Naive thymus-derived CD8-positive, alpha-beta T cell (primary cell): ENCODE data around the gene FAM114A2. TPM values are rescaled to one million over a fixed set of nuclear protein-coding genes. Genes with fewer than 3 reads are reported as not detected.

Experiments used
- ATAC-seq, 2 donors: fragments of 150-1000 bp; cut with Tn5 transposase in 1 of 2; sonication (Bioruptor Pico), chemical (Tn5 transposase) in 1 of 2; 1 replicate in 1 of 2; 2 replicates in 1 of 2; pipeline ENCODE4 v1.10.0; 2021; ENCODE audit warnings: mild to moderate bottlenecking in 2 of 2, moderate library complexity in 2 of 2
- POLR2A ChIA-PET: fragments of 350-600 bp; sonication (Branson Sonifier 250); formaldehyde crosslinking; loops from one replicate; lab custom pipeline; 2021; ENCODE audit warnings: antibody characterized with exemption; lab: Charles Lee
- DNase-seq, 10 donors: peaks; one replicate each; pipeline versions ENCODE4 v3.0.0 to v3.0.0-alpha.2; 2020 to 2022
- H3K27ac Mint-ChIP-seq, 10 donors: one replicate each; pipeline ENCODE4 v1.8.0; 2020 to 2022; ENCODE audit warnings: mild to moderate bottlenecking in 10 of 10, mixed read lengths in 10 of 10, moderate library complexity in 4 of 10, inconsistent platforms in 1 of 10
- H3K27me3 Mint-ChIP-seq, 5 donors: one replicate each; pipeline ENCODE4 v1.8.0; 2021 to 2022; ENCODE audit warnings: mixed read lengths in 5 of 5
- H3K36me3 Mint-ChIP-seq, 3 donors: one replicate each; pipeline ENCODE4 v1.8.0; 2020 to 2022; ENCODE audit warnings: mixed read lengths in 3 of 3, mild to moderate bottlenecking in 2 of 3, inconsistent platforms in 1 of 3
- H3K4me1 Mint-ChIP-seq, 4 donors: one replicate each; pipeline ENCODE4 v1.8.0; 2021 to 2022; ENCODE audit warnings: mixed read lengths in 4 of 4
- H3K4me3 Mint-ChIP-seq, 10 donors: one replicate each; pipeline ENCODE4 v1.8.0; 2020 to 2022; ENCODE audit warnings: mild to moderate bottlenecking in 10 of 10, mixed read lengths in 10 of 10, moderate library complexity in 6 of 10, inconsistent platforms in 1 of 10
- H3K9me3 Mint-ChIP-seq, 9 donors: one replicate each; pipeline ENCODE4 v1.8.0; 2020 to 2022; ENCODE audit warnings: mixed read lengths in 9 of 9, mild to moderate bottlenecking in 3 of 9, inconsistent platforms in 1 of 9, moderate library complexity in 1 of 9
- polyA plus RNA-seq, 3 donors: library from polyadenylated mRNA; unstranded; fragments of 300-500 nt; fragmentation: Illumina TruSeq; gene quantifications; one replicate each; pipeline ENCODE4 v1.2.3, GENCODE V29; 2021
- total RNA-seq, 8 experiments: library from RNA in 2 of 8; stranded (reverse) in 2 of 8; gene quantifications; one replicate each; pipeline ENCODE4 v1.2.3 and lab custom pipeline; 2021 to 2026

FAM114A2 gene
- total and polyA plus RNA-seq, 5 experiments from 2014 or later, result 14.0 to 44.8 (median 21.9) TPM

DNA sequence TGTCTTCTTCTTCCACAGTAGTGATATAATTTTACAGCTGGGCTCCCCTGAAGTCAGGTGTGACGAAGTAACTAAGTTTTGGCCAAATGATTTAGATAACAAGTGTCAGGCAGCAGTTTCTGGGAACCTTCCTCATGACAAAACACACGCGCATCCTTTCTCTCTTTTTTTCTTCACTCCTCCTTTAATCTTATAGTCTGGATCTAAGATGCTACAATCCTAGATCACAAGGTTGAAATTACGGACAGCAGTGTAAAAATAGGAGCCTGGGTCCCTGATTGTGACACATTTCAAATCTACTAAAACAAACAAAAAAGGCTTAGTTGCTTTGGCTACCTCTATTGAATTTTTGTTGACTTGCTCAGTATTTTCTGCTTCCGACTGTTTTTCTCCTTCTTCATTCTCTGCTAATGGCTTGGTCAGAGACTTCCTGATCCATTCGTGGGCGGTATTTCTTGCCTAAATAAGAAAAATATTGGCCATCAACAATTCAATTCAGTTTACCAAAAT, 36.1 kb downstream of the FAM114A2 start:
- ATAC-seq (no peak), DNase-seq (no peak)
- Mint-ChIP-seq H3K27ac (peak overlapping the region in 1 of 10 donors; percentile 45), H3K27me3 (no peaks in the 10 kb centered on the region), H3K36me3 (peaks cover 26 to 69% (median 45%) of the 10 kb centered on the region in 3 donors), H3K9me3 (peaks cover 0 to 2% (median 0%) of the 10 kb centered on the region in 9 donors), H3K4me1 (no peaks in the 10 kb centered on the region), H3K4me3 (no peak overlapping the region)
- POLR2A ChIA-PET, result no interaction called here

DNA sequence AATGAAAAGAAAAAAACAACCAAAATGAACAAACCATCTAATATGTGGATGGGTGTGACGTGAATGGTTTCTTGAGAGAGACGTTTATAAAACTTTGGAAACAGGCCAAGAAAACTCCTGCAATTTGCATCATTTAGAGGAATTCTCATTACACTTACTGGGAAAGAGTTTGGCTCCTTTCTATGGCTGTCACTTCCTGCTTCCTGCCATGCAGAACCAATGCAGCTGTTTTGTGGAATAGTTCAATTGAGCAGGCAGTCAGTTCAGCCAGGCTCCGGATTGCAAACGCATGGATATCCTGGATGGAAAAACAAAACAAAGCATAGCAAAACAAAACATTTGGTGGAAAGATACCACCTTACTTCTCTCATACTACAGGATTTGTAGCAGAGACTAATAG, 36.6 kb downstream of the FAM114A2 start:
- H3K27me3 Mint-ChIP-seq, result no peaks in the 10 kb centered on the region
- H3K4me3 Mint-ChIP-seq, result no peak overlapping the region
- DNase-seq (no peak), ATAC-seq (no peak)
- POLR2A ChIA-PET, result no interaction called here
- H3K27ac Mint-ChIP-seq, result no peak overlapping the region
- peaks cover 30 to 71% (median 50%) of the 10 kb centered on the region in 3 donors for H3K36me3 Mint-ChIP-seq
- H3K9me3 Mint-ChIP-seq, result peaks cover 0 to 2% (median 0%) of the 10 kb centered on the region in 9 donors
- H3K4me1 Mint-ChIP-seq, result no peaks in the 10 kb centered on the region

DNA sequence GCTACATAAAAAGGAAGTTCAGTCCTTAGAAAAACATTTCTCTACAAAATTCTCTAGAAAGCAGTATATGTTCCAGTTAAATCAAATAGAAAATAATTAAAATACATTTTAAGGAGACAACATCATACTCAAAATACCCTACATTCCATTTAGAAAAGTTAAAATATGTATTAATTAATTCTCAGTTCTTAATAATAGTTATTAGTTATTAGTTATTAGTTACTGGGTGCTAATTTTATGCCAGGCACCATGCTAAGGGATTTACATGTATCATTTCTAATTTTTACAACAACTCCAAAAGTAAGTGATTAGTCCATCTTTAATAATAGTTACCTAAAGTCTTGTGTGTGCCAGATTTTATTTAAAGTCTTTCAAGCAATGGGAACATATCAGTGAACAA, 38.0 kb downstream of the FAM114A2 start:
- no peak for ATAC-seq
- H3K27me3 Mint-ChIP-seq, result no peaks in the 10 kb centered on the region
- peaks cover 0 to 2% (median 0%) of the 10 kb centered on the region in 9 donors for H3K9me3 Mint-ChIP-seq
- no peaks in the 10 kb centered on the region for H3K4me1 Mint-ChIP-seq
- no peak overlapping the region for H3K4me3 Mint-ChIP-seq
- no peak for DNase-seq
- POLR2A ChIA-PET, result no interaction called here
- no peak overlapping the region for H3K27ac Mint-ChIP-seq
- H3K36me3 Mint-ChIP-seq, result peaks cover 31 to 78% (median 46%) of the 10 kb centered on the region in 3 donors

DNA sequence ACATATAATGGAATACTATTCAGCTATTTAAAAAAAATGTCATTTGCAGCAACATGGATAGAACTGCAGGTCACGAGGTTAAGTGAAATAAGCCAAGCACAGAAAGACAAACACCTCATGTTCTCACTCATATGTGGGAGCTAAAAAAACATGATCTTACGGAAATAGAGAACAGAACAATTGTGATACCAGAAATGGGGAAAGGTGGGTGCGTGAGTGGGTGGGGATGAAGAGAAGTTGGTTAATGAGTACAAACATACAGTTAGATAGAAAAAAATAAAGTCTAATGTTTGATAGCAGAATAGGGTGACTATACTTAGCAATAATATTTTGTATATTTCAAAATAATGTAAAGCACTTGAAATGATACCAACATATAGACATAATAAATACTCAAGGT, 38.7 kb downstream of the FAM114A2 start:
- DNase-seq (no peak), ATAC-seq (no peak)
- H3K27ac Mint-ChIP-seq, result no peak overlapping the region
- POLR2A ChIA-PET, result no interaction called here
- H3K27me3 Mint-ChIP-seq, result no peaks in the 10 kb centered on the region
- H3K4me1 Mint-ChIP-seq, result no peaks in the 10 kb centered on the region
- H3K9me3 Mint-ChIP-seq, result peaks cover 0 to 2% (median 0%) of the 10 kb centered on the region in 9 donors
- no peak overlapping the region for H3K4me3 Mint-ChIP-seq
- H3K36me3 Mint-ChIP-seq, result peaks cover 31 to 80% (median 47%) of the 10 kb centered on the region in 3 donors

DNA sequence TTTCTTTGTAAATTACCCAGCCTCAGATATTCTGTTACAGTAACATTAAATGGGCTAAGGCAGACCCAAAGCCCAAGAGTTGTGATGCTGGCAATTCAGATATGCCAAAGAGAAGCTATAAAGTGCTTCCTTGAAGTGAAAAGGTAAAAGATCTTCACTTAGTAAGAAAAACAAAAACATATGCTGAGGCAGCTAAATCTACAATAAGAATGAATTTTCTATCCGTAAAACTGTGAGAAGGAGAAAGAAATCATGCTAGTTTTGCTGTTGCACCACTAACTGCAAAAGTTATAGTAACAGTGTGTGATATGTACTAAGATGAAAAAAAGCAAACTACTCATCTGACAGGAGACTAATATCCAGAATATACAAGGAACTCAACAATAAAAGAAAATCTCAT, 39.9 kb downstream of the FAM114A2 start:
- Mint-ChIP-seq H3K4me3 (no peak overlapping the region), H3K4me1 (no peaks in the 10 kb centered on the region), H3K9me3 (peaks cover 0 to 2% (median 0%) of the 10 kb centered on the region in 9 donors), H3K27ac (no peak overlapping the region), H3K36me3 (peaks cover 31 to 82% (median 47%) of the 10 kb centered on the region in 3 donors), H3K27me3 (no peaks in the 10 kb centered on the region)
- DNase-seq (no peak), ATAC-seq (no peak)
- POLR2A ChIA-PET, result no interaction called here

DNA sequence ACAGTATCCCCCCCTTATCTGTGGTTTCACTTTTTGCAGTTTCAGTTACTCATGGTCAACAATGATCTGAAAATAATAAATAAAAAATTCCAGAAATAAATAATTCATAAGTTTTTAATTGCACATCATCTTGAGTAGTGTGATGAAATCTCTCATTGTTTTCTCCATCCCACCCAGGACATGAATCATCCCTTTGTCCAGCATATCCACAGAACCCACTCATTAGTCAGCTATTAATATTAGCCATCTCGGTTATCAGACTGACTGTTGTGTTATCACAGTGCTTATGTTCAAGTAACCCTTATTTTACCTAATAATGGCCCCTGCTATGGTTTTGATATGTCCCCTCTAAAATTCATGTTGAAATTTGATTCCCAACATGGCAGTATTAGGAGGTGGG, 40.7 kb downstream of the FAM114A2 start:
- Mint-ChIP-seq H3K36me3 (peaks cover 31 to 85% (median 49%) of the 10 kb centered on the region in 3 donors), H3K4me3 (no peak overlapping the region), H3K9me3 (peaks cover 0 to 2% (median 0%) of the 10 kb centered on the region in 9 donors), H3K27ac (no peak overlapping the region), H3K4me1 (no peaks in the 10 kb centered on the region), H3K27me3 (no peaks in the 10 kb centered on the region)
- no peak for ATAC-seq
- POLR2A ChIA-PET, result no interaction called here
- DNase-seq, result no peak

DNA sequence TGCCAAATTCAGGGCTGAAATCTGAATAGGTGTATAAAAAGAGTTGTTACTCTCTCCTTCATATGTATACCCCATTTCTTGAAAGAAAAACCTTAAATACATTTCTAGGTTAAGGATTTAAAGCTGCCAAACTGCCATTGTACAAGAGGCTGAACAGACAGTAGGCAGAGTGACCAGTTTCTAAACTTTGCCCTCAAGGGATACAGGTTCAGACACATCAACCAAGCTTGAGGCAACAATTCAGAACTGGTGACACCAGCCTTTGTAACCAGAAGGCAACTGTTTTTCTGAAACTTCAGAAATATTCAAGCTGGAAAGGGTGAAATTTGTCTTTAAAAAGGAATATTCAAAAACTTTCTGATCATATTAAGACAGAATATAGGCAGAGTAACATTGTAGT, 47.5 kb downstream of the FAM114A2 start:
- DNase-seq, result no peak
- no peaks in the 10 kb centered on the region for H3K27me3 Mint-ChIP-seq
- ATAC-seq, result no peak
- POLR2A ChIA-PET, result no interaction called here
- H3K4me1 Mint-ChIP-seq, result no peaks in the 10 kb centered on the region
- no peak overlapping the region for H3K4me3 Mint-ChIP-seq
- no peaks in the 10 kb centered on the region for H3K9me3 Mint-ChIP-seq
- no peak overlapping the region for H3K27ac Mint-ChIP-seq
- H3K36me3 Mint-ChIP-seq, result peaks cover 0 to 49% (median 22%) of the 10 kb centered on the region in 3 donors

DNA sequence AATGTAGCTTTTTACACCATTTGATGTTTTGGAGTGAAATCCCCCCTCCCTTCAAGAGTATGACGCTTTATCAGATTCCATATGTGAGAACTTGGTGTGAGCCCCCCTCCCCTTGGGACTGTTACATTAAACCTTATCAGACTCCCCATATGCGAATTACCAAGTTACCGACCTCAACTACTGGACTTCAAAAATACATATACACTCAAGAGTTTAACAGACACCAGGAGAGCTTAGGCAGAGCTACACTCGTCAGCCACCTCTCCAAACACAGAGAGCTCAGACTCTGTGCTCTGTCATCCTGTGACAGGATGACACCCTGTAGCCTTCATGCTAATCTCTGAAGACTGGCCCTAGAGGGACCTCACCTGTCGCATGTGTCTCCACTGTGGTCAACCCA, 50.2 kb downstream of the FAM114A2 start:
- no peak for ATAC-seq
- no peak for DNase-seq
- Mint-ChIP-seq H3K4me1 (no peaks in the 10 kb centered on the region), H3K36me3 (peaks cover 0 to 28% (median 18%) of the 10 kb centered on the region in 3 donors), H3K27me3 (no peaks in the 10 kb centered on the region), H3K4me3 (no peak overlapping the region), H3K9me3 (no peaks in the 10 kb centered on the region), H3K27ac (no peak overlapping the region)
- POLR2A ChIA-PET, result no interaction called here

DNA sequence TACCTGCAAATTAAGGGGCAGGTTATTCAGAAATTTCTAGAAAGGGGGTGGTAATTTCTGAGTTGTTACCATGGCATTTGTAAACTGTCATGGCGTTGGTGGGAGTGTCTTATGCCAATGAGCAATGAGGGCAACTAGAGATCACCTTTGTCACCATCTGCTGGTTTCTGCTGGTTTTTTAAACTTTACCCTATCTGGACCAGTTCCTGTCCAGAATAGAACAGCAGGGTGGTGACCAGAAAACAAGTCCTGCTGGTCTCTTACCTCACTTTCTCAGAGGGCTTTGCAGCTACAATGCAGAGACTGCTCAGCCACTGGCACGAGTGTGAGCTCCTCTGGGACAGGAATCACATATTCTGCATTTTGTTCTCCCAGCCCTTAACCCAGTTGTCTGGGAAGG, 51.4 kb downstream of the FAM114A2 start:
- ATAC-seq, result no peak
- DNase-seq, result no peak
- POLR2A ChIA-PET, result no interaction called here
- Mint-ChIP-seq H3K36me3 (peaks cover 0 to 16% (median 12%) of the 10 kb centered on the region in 3 donors), H3K9me3 (no peaks in the 10 kb centered on the region), H3K4me3 (no peak overlapping the region), H3K27ac (no peak overlapping the region), H3K4me1 (no peaks in the 10 kb centered on the region), H3K27me3 (no peaks in the 10 kb centered on the region)

DNA sequence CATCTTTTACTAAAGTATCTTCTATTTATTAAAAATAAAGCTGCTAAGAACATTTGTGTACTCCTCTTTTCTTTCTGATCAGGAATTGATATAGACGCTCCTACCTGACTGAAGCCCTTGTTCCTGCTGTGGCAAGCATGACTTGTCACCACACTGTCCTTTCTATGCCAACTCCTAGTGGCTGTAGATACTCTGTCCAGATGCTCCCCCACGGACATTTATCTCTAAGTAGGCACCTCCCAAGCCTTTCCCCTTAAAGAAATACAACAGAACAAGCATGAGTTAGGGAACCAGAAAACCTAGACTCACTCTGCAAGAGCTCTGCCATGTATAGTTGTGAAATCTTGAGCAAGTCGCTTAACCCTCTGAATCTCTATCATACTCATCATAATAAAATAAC, 53.2 kb downstream of the FAM114A2 start:
- Mint-ChIP-seq H3K9me3 (no peaks in the 10 kb centered on the region), H3K36me3 (peaks cover 0 to 4% (median 3%) of the 10 kb centered on the region in 3 donors), H3K27ac (no peak overlapping the region), H3K27me3 (no peaks in the 10 kb centered on the region), H3K4me1 (no peaks in the 10 kb centered on the region), H3K4me3 (no peak overlapping the region)
- ATAC-seq (no peak), DNase-seq (no peak)
- POLR2A ChIA-PET, result no interaction called here

DNA sequence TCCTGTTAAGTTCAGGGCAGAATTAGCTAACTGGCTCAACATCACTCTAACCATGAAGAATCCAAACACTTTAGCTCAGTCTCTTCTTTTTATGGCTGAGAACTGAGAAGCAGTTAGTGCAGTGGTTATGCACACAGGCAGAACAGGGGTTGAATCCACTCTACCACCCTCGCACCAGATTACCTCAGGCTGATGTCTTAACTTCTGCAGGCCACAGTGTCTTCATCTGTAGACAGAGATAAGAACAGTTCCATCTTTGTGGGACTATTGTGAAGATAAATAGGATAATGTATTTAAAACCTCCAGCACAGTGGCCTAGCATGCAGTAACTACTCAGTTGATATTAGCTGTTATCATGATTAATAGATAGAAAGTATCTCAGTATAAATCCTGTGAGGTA, 54.8 kb downstream of the FAM114A2 start:
- H3K4me1 Mint-ChIP-seq, result no peaks in the 10 kb centered on the region
- H3K27me3 Mint-ChIP-seq, result no peaks in the 10 kb centered on the region
- DNase-seq (no peak), ATAC-seq (no peak)
- H3K27ac Mint-ChIP-seq, result peak overlapping the region in 2 of 10 donors; percentile 20
- no peak overlapping the region for H3K4me3 Mint-ChIP-seq
- no peaks in the 10 kb centered on the region for H3K9me3 Mint-ChIP-seq
- peaks cover 0 to 2% (median 0%) of the 10 kb centered on the region in 3 donors for H3K36me3 Mint-ChIP-seq
- POLR2A ChIA-PET, result no interaction called here

DNA sequence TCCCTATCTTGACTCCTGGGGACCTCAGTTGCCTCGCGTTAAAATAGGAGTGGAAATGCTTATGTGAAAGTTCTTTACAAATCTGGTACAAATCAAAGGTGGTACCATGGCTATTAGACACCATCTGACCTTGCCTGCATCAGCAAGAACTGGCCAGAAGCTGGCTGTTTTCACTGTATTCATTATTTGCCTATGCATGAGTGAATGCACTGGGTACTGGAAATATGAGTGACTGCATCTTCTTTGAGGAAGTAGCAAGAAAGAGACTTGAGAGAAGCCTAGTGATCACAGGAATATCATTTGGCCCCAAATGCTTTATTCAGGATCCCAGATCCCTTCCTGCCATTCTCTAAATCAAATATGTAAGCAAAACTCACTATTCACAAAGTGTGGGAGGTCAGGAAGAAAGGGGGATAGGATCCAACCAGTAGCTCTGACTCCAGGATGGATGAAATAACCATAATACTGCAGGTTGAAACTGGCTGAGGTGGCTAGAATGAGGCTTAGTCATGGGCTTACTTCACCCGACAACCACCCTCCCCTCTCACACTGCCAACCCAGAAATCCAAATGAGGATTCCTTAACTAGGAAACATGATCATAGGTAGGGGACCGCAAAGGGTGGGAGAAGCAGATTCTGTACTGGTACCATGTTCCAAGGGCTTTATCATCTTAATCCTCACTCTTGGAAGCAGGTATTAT, 56.7 kb downstream of the FAM114A2 start:
- H3K4me3 Mint-ChIP-seq, result no peak overlapping the region
- H3K27me3 Mint-ChIP-seq, result peaks cover 0 to 11% (median 4%) of the 10 kb centered on the region in 5 donors
- no peak for ATAC-seq
- no peak overlapping the region for H3K27ac Mint-ChIP-seq
- POLR2A ChIA-PET, result no interaction called here
- no peak for DNase-seq
- no peaks in the 10 kb centered on the region for H3K4me1 Mint-ChIP-seq
- H3K36me3 Mint-ChIP-seq, result no peaks in the 10 kb centered on the region
- H3K9me3 Mint-ChIP-seq, result no peaks in the 10 kb centered on the region

DNA sequence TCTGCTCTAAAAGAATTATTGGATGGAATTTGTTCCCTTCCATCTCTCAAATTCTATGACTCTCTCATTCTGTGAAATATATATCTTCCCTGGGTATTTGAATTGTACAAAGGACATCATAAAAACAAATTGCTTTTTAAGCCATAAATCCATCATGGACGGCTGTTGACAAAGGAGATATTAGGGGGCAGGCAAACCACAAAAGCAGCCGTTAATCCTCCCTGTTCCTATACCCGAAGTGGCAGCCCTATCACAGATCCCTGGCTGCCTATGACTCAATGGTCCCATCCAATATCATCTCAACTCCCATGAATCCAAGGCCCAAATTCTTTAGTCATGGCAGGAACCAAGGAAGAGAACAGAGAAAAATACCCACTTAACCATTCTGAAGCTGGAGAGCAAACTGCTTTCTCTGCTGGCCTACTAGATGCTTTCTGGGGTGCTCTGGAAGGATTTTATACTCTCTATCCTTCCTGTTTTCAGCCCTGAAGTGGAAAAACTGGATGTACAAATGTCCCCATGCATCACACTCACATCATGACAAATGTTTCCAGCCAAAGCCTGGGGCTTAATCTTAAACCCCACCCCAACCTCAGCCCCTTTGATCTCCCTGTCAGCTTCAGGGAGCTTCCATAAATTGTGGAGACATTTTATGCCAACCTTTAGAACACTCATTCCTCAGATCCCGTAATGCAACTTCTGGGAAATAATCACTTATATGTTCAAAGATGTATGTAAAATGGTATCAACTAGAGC, 59.5 kb downstream of the FAM114A2 start:
- no peak for ATAC-seq
- no peak for DNase-seq
- H3K4me3 Mint-ChIP-seq, result no peak overlapping the region
- H3K27ac Mint-ChIP-seq, result no peak overlapping the region
- peaks cover 5 to 34% (median 11%) of the 10 kb centered on the region in 5 donors for H3K27me3 Mint-ChIP-seq
- H3K36me3 Mint-ChIP-seq, result no peaks in the 10 kb centered on the region
- peaks cover 0 to 2% (median 0%) of the 10 kb centered on the region in 4 donors for H3K4me1 Mint-ChIP-seq
- POLR2A ChIA-PET, result no interaction called here
- no peaks in the 10 kb centered on the region for H3K9me3 Mint-ChIP-seq
